ENCODE measurements around the gene PHEX.
"Not testable (repeated sequence)": the region's sequence is repeated elsewhere in the genome, so short reads cannot be mapped to it uniquely, and the experiment has no call there.

PHEX gene

DNA sequence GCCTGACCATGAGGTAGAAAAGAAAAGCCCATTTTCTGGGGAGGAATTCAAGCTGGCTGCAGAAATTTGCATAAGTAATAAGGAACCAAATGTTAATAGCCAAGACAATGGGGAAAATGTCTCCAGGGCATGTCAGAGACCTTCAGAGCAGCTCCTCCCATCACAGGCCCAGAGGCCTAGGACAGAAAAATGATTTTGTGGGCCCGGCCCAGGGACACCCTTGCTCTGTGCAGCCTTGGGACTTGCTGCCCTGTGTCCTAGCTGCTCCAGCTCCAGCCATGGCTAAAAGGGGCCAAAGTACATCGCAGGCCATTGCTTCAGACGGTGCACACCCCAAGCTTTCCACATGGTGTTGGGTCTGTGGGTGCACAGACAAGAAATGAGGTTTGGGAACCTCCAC, 257.1 kb downstream of the PHEX start:
- not testable (repeated sequence) for H3K36me3 ChIP-seq (ENCODE audit: control insufficient read depth, insufficient read depth, low read length)

DNA sequence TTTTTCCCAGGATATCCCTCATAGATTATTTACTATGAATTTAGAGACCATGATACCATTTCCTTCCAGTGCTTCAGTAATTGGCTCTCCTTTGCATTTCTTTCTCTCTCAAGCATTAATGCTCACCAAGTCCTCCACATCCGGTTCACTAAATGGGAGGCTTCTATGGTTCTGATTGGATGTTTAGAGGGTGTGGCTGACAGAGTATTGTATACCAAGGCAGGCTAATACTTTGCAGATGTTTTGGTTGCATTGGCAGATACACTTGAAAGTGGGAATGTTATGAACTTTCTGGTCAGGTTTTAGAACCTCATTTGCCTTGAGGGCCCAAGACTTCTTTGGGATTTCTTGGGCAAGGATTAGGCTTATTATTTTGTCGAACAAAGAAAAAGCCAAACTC, 264.7 kb downstream of the PHEX start:
- Histone ChIP-seq H3K4me1 (ENCODE audit: control insufficient read depth, insufficient read depth, low read length) (peaks cover 15% of the 10 kb centered on the region), H3K9ac (ENCODE audit: low read depth, low read length) (no peak overlapping the region), H3K4me3 (ENCODE audit: low read depth, low read length) (no peak overlapping the region)

More for the DNA sequence above, 257.1 kb downstream of the PHEX start:
- not testable (repeated sequence) for H3K27me3 ChIP-seq (ENCODE audit: control insufficient read depth, insufficient read depth, low read length); H3K9me3 ChIP-seq (ENCODE audit: control insufficient read depth, insufficient read depth, low read length); H3K27ac ChIP-seq (ENCODE audit: low read depth, low read length); H3K4me3 ChIP-seq (ENCODE audit: low read depth, low read length); H3K4me1 ChIP-seq (ENCODE audit: control insufficient read depth, insufficient read depth, low read length); H3K9ac ChIP-seq (ENCODE audit: low read depth, low read length)

DNA sequence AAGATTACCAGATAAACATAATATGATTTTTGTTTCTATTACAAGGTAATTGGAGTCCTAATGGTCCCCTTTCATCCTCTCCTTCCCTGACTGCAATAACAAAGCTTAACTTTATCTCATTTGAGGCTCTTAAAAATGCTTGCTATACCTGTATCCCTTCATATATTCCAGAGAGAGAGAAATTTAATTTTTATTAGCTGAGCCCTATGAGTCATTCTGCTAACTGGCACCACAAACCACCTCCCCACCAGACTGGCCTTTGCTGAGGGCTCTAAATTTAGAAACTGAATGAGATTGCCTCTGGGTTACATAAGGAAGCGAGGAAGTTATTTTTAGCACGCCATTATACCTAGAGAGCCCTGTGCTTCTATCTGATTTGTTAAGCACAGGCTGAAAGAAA, 268.0 kb downstream of the PHEX start:
- no peaks in the 10 kb centered on the region; the same call in 1 of the 2 replicates for H3K27me3 ChIP-seq (ENCODE audit: control insufficient read depth, insufficient read depth, low read length)
- H3K9ac ChIP-seq (ENCODE audit: low read depth, low read length) = no peak overlapping the region
- H3K27ac ChIP-seq (ENCODE audit: low read depth, low read length) = no peak overlapping the region
- no peaks in the 10 kb centered on the region for H3K9me3 ChIP-seq (ENCODE audit: control insufficient read depth, insufficient read depth, low read length)
- no peak overlapping the region for H3K4me3 ChIP-seq (ENCODE audit: low read depth, low read length)
- H3K36me3 ChIP-seq (ENCODE audit: control insufficient read depth, insufficient read depth, low read length) = no peaks in the 10 kb centered on the region
- H3K4me1 ChIP-seq (ENCODE audit: control insufficient read depth, insufficient read depth, low read length) = peaks cover 15% of the 10 kb centered on the region

More for the DNA sequence above, 264.7 kb downstream of the PHEX start:
- H3K36me3 ChIP-seq (ENCODE audit: control insufficient read depth, insufficient read depth, low read length) = no peaks in the 10 kb centered on the region
- H3K27me3 ChIP-seq (ENCODE audit: control insufficient read depth, insufficient read depth, low read length) = no peaks in the 10 kb centered on the region; the same call in none of the 2 replicates
- no peaks in the 10 kb centered on the region for H3K9me3 ChIP-seq (ENCODE audit: control insufficient read depth, insufficient read depth, low read length)
- no peak overlapping the region for H3K27ac ChIP-seq (ENCODE audit: low read depth, low read length)
